ENCODE measurements around the gene DNTT. TPM values are rescaled to one million over a fixed set of nuclear protein-coding genes. Genes with fewer than 3 reads are reported as not detected.

DNTT gene
- total RNA-seq, 1 donor = not detected

DNA sequence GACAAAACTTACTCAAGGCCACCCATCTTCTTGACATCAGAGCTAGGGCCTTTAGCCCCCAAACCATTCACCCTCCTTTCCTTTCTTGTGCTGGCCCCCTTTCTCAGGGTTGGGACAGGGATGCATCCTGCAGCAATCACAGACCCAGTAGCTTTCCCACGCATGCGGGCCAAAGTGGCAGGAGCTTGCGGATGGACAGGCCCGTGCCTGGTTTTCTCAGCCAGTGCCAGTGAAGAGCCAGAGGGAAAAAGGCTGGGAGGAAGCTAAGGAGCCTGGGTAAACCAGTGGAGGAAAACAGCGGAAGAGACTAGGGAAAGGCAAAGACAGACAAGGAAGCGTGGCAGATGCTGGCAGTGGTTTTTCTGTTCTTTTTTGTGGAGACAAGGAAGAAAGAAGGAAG is 27.8 kb upstream of the DNTT start:
- Histone ChIP-seq H3K4me3 (ENCODE audit: insufficient read depth, low read length) (no peak overlapping the region), H3K27me3 (ENCODE audit: insufficient read depth, low read length) (no peaks in the 10 kb centered on the region), H3K4me2 (ENCODE audit: insufficient read depth, low read length) (no peak overlapping the region), H4K20me1 (ENCODE audit: insufficient read depth, low read length) (no peaks in the 10 kb centered on the region), H3K4me1 (ENCODE audit: insufficient read depth, low read length) (no peaks in the 10 kb centered on the region), H3K9me3 (ENCODE audit: low read depth, low read length) (no peaks in the 10 kb centered on the region), H3K36me3 (ENCODE audit: insufficient read depth, low read length) (no peaks in the 10 kb centered on the region), H3K79me2 (ENCODE audit: insufficient read depth, low read length) (no peaks in the 10 kb centered on the region), H2AFZ (ENCODE audit: low read length) (no peak overlapping the region), H3K27ac (ENCODE audit: low read depth, low read length) (no peak overlapping the region)
- TF ChIP-seq, protein P1, sequence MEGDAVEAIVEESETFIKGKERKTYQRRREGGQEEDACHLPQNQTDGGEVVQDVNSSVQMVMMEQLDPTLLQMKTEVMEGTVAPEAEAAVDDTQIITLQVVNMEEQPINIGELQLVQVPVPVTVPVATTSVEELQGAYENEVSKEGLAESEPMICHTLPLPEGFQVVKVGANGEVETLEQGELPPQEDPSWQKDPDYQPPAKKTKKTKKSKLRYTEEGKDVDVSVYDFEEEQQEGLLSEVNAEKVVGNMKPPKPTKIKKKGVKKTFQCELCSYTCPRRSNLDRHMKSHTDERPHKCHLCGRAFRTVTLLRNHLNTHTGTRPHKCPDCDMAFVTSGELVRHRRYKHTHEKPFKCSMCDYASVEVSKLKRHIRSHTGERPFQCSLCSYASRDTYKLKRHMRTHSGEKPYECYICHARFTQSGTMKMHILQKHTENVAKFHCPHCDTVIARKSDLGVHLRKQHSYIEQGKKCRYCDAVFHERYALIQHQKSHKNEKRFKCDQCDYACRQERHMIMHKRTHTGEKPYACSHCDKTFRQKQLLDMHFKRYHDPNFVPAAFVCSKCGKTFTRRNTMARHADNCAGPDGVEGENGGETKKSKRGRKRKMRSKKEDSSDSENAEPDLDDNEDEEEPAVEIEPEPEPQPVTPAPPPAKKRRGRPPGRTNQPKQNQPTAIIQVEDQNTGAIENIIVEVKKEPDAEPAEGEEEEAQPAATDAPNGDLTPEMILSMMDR (IDR thresholded peaks at IDR 0.05; ENCODE audit: extremely low read depth, low read depth, low read length) = no peak
- DNase-seq (ENCODE audit: insufficient read length, low spot score, missing footprints) = no peak

DNA sequence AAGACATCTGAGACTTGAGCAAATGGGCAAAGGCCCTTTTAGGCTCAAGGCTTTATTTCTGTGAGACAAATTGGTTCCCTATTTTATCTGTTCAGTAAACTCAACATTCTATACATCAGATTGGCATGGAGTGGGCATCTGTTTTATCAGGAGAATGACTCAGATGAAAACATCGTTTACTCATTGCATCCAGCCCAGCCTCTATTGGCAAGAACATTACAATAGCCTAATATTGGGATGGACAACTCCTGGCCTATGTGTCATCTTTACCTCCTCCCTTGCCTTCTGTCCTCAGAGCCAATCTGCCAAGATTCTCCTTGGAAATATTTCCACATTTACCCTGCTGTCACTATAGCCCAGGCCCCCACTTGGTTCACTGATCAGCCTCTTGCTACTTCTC is 27.4 kb upstream of the DNTT start:
- Histone ChIP-seq H3K79me2 (ENCODE audit: insufficient read depth, low read length) (no peaks in the 10 kb centered on the region), H3K9me3 (ENCODE audit: low read depth, low read length) (no peaks in the 10 kb centered on the region), H3K4me1 (ENCODE audit: insufficient read depth, low read length) (no peaks in the 10 kb centered on the region), H3K27ac (ENCODE audit: low read depth, low read length) (no peak overlapping the region), H3K4me3 (ENCODE audit: insufficient read depth, low read length) (no peak overlapping the region), H3K27me3 (ENCODE audit: insufficient read depth, low read length) (no peaks in the 10 kb centered on the region), H3K4me2 (ENCODE audit: insufficient read depth, low read length) (no peak overlapping the region), H4K20me1 (ENCODE audit: insufficient read depth, low read length) (no peaks in the 10 kb centered on the region), H3K36me3 (ENCODE audit: insufficient read depth, low read length) (no peaks in the 10 kb centered on the region), H2AFZ (ENCODE audit: low read length) (no peak overlapping the region)
- DNase-seq (ENCODE audit: insufficient read length, low spot score, missing footprints) = no peak
- TF ChIP-seq, protein P1 (IDR thresholded peaks at IDR 0.05; ENCODE audit: extremely low read depth, low read depth, low read length) = no peak

DNA sequence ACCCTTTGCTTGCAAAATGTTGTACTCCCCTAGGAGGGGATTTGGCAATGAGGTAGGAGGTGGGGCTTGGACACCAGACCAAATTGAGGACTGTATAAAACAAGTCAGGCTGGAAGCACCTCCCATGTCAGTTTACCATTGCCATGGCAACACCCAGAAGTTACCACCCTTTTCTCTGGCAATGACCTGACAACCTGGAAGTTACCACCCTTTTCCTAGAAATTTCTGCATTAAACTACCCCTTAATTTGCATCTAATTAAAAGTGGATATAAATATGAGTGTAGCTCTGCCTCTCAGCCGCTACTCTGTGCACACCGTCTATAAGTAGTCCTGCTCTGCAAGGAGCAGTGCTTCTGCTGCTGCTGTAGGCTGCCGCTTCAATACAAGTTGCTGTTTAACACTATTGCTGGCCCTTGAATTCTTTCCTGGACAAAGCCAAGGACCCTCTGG is 25.0 kb upstream of the DNTT start:
- TF ChIP-seq, protein P1 (IDR thresholded peaks at IDR 0.05; ENCODE audit: extremely low read depth, low read depth, low read length) = no peak

DNA sequence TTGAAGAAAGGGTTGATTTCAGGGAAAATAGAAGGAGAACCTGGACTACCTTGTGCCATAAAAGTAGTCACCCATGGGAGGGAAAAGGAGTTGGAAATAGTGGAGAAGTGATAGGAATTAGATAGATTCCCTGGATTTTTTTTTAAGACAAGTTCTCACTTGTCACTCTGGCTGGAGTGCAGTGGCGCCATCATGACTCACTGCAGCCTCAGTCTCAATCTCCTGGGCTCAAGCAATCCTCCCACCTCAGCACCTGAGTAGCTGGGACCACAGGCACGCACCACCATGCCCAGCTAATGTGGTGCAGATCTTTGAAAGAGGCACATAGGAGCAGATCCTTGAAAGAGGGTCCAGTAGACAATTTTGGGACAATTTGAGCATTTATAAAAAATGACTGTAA is 23.4 kb upstream of the DNTT start:
- H3K4me3 ChIP-seq (ENCODE audit: insufficient read depth, low read length) = no peak overlapping the region
- H4K20me1 ChIP-seq (ENCODE audit: insufficient read depth, low read length) = no peaks in the 10 kb centered on the region
- TF ChIP-seq, protein P1 (IDR thresholded peaks at IDR 0.05; ENCODE audit: extremely low read depth, low read depth, low read length) = no peak
- no peaks in the 10 kb centered on the region for H3K36me3 ChIP-seq (ENCODE audit: insufficient read depth, low read length)
- no peak overlapping the region for H2AFZ ChIP-seq (ENCODE audit: low read length)
- DNase-seq (ENCODE audit: insufficient read length, low spot score, missing footprints) = no peak
- no peaks in the 10 kb centered on the region for H3K79me2 ChIP-seq (ENCODE audit: insufficient read depth, low read length)
- H3K9me3 ChIP-seq (ENCODE audit: low read depth, low read length) = no peaks in the 10 kb centered on the region
- H3K4me1 ChIP-seq (ENCODE audit: insufficient read depth, low read length) = no peaks in the 10 kb centered on the region
- H3K27me3 ChIP-seq (ENCODE audit: insufficient read depth, low read length) = no peaks in the 10 kb centered on the region
- H3K27ac ChIP-seq (ENCODE audit: low read depth, low read length) = no peak overlapping the region
- H3K4me2 ChIP-seq (ENCODE audit: insufficient read depth, low read length) = no peak overlapping the region

More for the DNA sequence above, 25.0 kb upstream of the DNTT start:
- Histone ChIP-seq H4K20me1 (ENCODE audit: insufficient read depth, low read length) (no peaks in the 10 kb centered on the region), H3K4me3 (ENCODE audit: insufficient read depth, low read length) (no peak overlapping the region), H3K79me2 (ENCODE audit: insufficient read depth, low read length) (no peaks in the 10 kb centered on the region), H3K9me3 (ENCODE audit: low read depth, low read length) (no peaks in the 10 kb centered on the region), H3K36me3 (ENCODE audit: insufficient read depth, low read length) (no peaks in the 10 kb centered on the region), H3K27ac (ENCODE audit: low read depth, low read length) (no peak overlapping the region), H3K4me2 (ENCODE audit: insufficient read depth, low read length) (no peak overlapping the region), H2AFZ (ENCODE audit: low read length) (no peak overlapping the region), H3K4me1 (ENCODE audit: insufficient read depth, low read length) (no peaks in the 10 kb centered on the region), H3K27me3 (ENCODE audit: insufficient read depth, low read length) (no peaks in the 10 kb centered on the region)
- no peak for DNase-seq (ENCODE audit: insufficient read length, low spot score, missing footprints)
